GM10248 (cell line): ENCODE results near the gene KRTAP10-7.
"Not testable (repeated sequence)": the region's sequence is repeated elsewhere in the genome, so short reads cannot be mapped to it uniquely, and the experiment has no call there.

Experiments used
- CTCF ChIA-PET: fragments of 300-600 bp; sonication (Branson Sonifier 250); formaldehyde crosslinking; extraction: SDS; loops from one replicate; lab custom pipeline; 2021; ENCODE audit warnings: antibody characterized with exemption; lab: Yijun Ruan, JAX
- POLR2A ChIA-PET: fragments of 350-650 bp; sonication (Branson Sonifier 250); formaldehyde crosslinking; extraction: SDS; loops from one replicate; lab custom pipeline; 2020; ENCODE audit warnings: antibody characterized with exemption; lab: Yijun Ruan, JAX
- DNase-seq: peaks from one replicate; pipeline ENCODE4 v3.0.0; 2012; ENCODE audit errors: extremely low spot score
- CTCF ChIP-seq: IDR thresholded peaks from 2 replicates; pipeline ENCODE4 v1.5.1; 2012; ENCODE audit warnings: mild to moderate bottlenecking, low read depth; ENCODE audit errors: extremely low read depth, missing control alignments, control extremely low read depth

Gene KRTAP10-7

GRCh38 chr21:44644878-44645277 lies 44.5 kb downstream of the KRTAP10-7 start:
- CTCF ChIA-PET = no interaction called here
- DNase-seq = no peak
- TF ChIP-seq CTCF = no peak
- POLR2A ChIA-PET = no interaction called here

- POLR2A ChIA-PET = interaction anchor here (0.7 kb wide), 1 partner anchor 323 kb away, joined by 5 read pairs; no protein-coding TSS in a partner anchor
- DNase-seq, CTCF ChIA-PET: not testable (repeated sequence)
These were observed 46.2 kb downstream of the KRTAP10-7 start, which contains the start of gene KRTAP10-11 for GRCh38 chr21:44646366-44647221. KRTAP10-11 (plus strand) TSS chr21:44646414; CDS start chr21:44646459, 45 bp downstream.

- ChIA-PET CTCF (no interaction called here), POLR2A (no interaction called here)
- DNase-seq = no peak
- no peak for TF ChIP-seq CTCF
These were observed 46.8 kb downstream of the KRTAP10-7 start for GRCh38 chr21:44647222-44647552.

- POLR2A ChIA-PET = no interaction called here
- TF ChIP-seq CTCF = no peak
- CTCF ChIA-PET = interaction anchor here (1.4 kb wide), 1 partner anchor 11 kb away, joined by 3 read pairs; no protein-coding TSS in a partner anchor
- no peak for DNase-seq
These were observed 48.3 kb downstream of the KRTAP10-7 start for GRCh38 chr21:44648557-44649311.

- POLR2A ChIA-PET = interaction anchor here (0.6 kb wide), 1 partner anchor 74 kb away, joined by 3 read pairs; no protein-coding TSS in a partner anchor
- TF ChIP-seq CTCF = no peak
- CTCF ChIA-PET = interaction anchor here (1.4 kb wide), 1 partner anchor 10 kb away, joined by 3 read pairs; no protein-coding TSS in a partner anchor
- DNase-seq = no peak
These were observed 49.2 kb downstream of the KRTAP10-7 start for GRCh38 chr21:44649521-44650100.

- ChIA-PET CTCF (interaction anchor here (1.4 kb wide), 1 partner anchor 9 kb away, joined by 3 read pairs; no protein-coding TSS in a partner anchor), POLR2A (no interaction called here)
- TF ChIP-seq CTCF = no peak
- DNase-seq = no peak
These were observed 50.0 kb downstream of the KRTAP10-7 start for GRCh38 chr21:44650265-44650972.
